ENCODE measurements around the gene CD3D.

Gene CD3D

DNA sequence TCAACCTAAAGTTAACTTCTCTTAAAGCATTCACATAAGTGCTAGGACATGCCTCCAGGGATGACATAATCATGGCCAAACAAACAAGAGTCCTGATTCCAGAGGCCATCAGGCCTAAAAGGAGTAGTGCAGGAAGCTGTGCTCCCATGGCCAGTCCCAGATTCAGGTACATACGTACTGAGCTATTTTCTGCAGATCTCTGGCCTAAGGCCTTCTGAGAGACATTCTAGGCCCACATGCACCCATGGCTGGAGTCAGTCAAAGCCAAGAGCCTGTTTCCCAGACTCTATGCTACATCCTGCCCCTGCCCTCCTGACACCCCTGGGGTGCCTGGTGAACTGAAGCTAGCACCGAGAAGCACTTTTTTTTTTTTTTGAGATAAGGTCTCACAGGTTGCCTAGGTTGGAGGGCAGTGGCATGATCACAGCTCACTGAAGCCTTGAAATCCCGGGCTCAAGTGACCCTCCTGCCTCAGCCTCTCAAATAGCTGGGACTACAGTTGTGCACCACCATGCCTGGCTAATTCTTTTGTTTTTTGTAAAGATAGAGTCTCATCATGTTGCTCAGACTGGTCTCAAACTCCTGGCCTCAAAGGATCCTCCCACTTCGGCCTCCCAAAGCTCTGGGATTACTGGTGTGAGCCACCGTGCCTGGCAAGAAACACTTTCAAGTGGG is 553 bp downstream of the CD3D start:
- no peak for DNase-seq
- TF ChIP-seq, protein P1, sequence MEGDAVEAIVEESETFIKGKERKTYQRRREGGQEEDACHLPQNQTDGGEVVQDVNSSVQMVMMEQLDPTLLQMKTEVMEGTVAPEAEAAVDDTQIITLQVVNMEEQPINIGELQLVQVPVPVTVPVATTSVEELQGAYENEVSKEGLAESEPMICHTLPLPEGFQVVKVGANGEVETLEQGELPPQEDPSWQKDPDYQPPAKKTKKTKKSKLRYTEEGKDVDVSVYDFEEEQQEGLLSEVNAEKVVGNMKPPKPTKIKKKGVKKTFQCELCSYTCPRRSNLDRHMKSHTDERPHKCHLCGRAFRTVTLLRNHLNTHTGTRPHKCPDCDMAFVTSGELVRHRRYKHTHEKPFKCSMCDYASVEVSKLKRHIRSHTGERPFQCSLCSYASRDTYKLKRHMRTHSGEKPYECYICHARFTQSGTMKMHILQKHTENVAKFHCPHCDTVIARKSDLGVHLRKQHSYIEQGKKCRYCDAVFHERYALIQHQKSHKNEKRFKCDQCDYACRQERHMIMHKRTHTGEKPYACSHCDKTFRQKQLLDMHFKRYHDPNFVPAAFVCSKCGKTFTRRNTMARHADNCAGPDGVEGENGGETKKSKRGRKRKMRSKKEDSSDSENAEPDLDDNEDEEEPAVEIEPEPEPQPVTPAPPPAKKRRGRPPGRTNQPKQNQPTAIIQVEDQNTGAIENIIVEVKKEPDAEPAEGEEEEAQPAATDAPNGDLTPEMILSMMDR (IDR thresholded peaks at IDR 0.05; ENCODE audit: low read depth, low read length), result no peak
- Histone ChIP-seq H3K27me3 (peaks cover 9% of the 10 kb centered on the region), H3K36me3 (no peaks in the 10 kb centered on the region), H3K4me1 (no peaks in the 10 kb centered on the region), H3K9me3 (no peaks in the 10 kb centered on the region), H3K4me3 (ENCODE audit: low read depth, low read length) (no peak overlapping the region)

DNA sequence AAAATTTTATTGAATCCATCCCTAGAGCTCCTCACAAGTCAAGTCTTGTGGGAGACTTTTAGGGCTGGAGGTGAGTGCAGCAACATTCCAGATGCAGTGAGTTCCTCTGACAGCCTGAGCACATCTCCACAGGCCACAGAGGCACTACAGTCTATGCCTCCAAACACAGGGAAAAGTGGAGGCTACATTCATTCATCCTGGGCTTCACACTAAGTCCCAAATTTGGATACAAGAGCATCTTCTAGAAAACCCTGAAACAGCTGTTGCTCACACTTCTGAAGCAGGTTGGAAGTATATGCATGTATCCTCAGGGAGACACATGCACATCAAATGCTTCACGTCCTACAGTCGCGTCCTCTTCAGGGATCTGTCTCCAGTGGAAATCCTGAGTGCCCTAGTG is 1.2 kb downstream of the CD3D start:
- H3K9me3 ChIP-seq, result no peaks in the 10 kb centered on the region
- H3K4me3 ChIP-seq (ENCODE audit: low read depth, low read length), result no peak overlapping the region
- DNase-seq, result no peak
- no peaks in the 10 kb centered on the region for H3K4me1 ChIP-seq
- TF ChIP-seq, protein P1 (IDR thresholded peaks at IDR 0.05; ENCODE audit: low read depth, low read length), result no peak
- H3K27me3 ChIP-seq, result peaks cover 7% of the 10 kb centered on the region
- no peaks in the 10 kb centered on the region for H3K36me3 ChIP-seq

DNA sequence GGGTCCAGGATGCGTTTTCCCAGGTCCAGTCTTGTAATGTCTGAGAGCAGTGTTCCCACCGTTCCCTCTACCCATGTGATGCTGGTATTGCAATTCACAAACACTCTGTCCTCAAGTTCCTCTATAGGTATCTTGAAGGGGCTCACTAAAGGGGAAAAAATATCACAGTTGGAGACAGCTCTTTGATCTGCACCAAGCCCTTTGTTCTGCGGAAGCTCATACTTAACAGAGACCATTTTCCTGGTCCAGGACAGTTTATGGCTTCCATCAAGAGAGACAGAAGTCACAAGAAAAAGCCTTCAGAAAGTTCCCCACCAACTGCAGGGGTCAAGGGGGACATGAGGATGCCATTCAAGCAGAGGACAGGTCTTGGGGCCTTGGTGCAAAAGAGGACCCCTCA is 2.1 kb downstream of the CD3D start:
- Histone ChIP-seq H3K36me3 (no peaks in the 10 kb centered on the region), H3K27me3 (peaks cover 9% of the 10 kb centered on the region), H3K9me3 (no peaks in the 10 kb centered on the region), H3K4me1 (no peaks in the 10 kb centered on the region), H3K4me3 (ENCODE audit: low read depth, low read length) (no peak overlapping the region)
- TF ChIP-seq, protein P1 (IDR thresholded peaks at IDR 0.05; ENCODE audit: low read depth, low read length), result no peak
- no peak for DNase-seq

DNA sequence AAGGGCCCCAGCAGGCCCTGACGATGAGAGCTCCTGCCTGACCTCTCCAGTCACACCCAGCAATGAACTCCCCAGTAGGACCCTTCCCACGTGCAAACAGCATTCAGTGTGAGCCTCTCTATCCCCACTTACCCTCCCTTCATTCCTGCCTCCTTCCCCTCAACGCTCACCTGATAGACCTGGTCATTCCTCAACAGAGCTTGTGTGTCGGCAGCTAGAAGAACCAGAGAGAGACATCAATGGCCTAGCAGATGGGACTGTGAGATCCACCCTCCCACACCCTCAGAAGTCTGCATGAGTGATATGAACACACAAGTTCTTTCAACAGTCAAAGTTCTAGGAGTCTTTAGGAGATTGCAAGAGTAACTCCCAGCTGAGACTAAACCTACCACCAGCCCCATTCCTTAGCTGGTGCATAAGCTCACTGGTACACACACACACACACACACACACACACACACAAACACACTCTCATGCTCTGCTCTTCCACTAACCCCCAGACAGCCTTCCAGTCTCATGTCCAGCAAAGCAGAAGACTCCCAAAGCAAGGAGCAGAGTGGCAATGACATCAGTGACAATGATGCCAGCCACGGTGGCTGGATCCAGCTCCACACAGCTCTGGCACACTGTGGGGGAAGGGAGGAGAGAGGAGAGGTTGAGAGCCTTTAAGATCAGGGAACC is 3.1 kb downstream of the CD3D start:
- H3K36me3 ChIP-seq, result no peaks in the 10 kb centered on the region
- TF ChIP-seq, protein P1 (IDR thresholded peaks at IDR 0.05; ENCODE audit: low read depth, low read length), result no peak
- no peak for DNase-seq

DNA sequence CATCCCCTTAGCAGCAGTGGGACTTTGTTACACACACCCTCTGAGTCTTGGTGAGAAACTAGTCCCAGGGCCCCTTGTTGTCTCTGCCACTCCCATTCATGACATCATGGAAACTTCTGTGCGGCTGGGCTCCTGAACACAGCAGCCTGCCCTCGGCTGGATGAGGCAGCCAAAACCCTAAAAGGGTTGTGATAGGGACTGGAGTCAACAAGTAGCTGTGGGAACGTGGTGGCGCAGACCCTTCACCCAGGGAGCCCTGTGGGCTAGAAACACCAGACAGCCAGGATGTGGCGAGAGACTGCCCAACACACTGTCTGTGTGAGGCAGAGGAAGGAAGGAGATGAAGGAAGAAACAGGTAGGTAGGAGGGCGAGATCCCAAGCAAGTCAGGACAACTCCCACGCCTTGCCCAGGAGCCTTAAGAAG is 3.9 kb downstream of the CD3D start:
- H3K4me3 ChIP-seq (ENCODE audit: low read depth, low read length), result no peak overlapping the region
- no peaks in the 10 kb centered on the region for H3K4me1 ChIP-seq
- TF ChIP-seq, protein P1 (IDR thresholded peaks at IDR 0.05; ENCODE audit: low read depth, low read length), result no peak
- no peak for DNase-seq
- no peaks in the 10 kb centered on the region for H3K9me3 ChIP-seq
- no peaks in the 10 kb centered on the region for H3K36me3 ChIP-seq
- H3K27me3 ChIP-seq, result peaks cover 10% of the 10 kb centered on the region

More for the DNA sequence above, 3.1 kb downstream of the CD3D start:
- no peaks in the 10 kb centered on the region for H3K4me1 ChIP-seq
- no peak overlapping the region for H3K4me3 ChIP-seq (ENCODE audit: low read depth, low read length)
- H3K9me3 ChIP-seq, result no peaks in the 10 kb centered on the region
- H3K27me3 ChIP-seq, result peaks cover 10% of the 10 kb centered on the region

DNA sequence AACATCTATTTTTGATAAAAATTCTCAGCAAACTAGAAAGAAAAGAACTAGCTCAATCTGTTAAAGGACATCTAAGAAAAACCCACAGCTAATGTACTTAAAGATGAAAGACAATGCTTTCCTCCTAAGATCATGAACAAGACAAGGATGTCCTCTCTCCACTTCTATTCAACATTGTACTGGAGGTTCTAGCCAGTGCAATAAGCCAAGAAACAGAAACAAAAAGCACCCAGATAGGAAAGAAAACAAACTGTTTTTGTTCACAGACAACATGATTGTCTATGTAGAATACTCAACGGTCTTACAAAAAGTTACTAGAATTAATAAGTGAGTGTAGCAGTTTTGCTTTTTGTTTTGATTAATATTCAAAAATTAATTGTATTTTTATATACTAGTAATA is 7.8 kb downstream of the CD3D start:
- Histone ChIP-seq H3K4me3 (ENCODE audit: low read depth, low read length) (no peak overlapping the region), H3K36me3 (no peaks in the 10 kb centered on the region), H3K9me3 (no peaks in the 10 kb centered on the region), H3K27me3 (peaks cover 10% of the 10 kb centered on the region), H3K4me1 (no peaks in the 10 kb centered on the region)
- DNase-seq, result no peak
- TF ChIP-seq, protein P1 (IDR thresholded peaks at IDR 0.05; ENCODE audit: low read depth, low read length), result no peak

Measured in BE2C (cell line).